Mesendoderm (in vitro differentiated cells): ENCODE data around the gene SHFL.

Source experiments
- DNase-seq: peaks from one replicate; pipeline ENCODE4 v3.0.0; 2013
- H2AK5ac ChIP-seq: 2 replicates; pipeline ENCODE4 v1.6.1; 2013; ENCODE audit warnings: low read length, inconsistent platforms
- H2BK120ac ChIP-seq: 2 replicates; pipeline ENCODE4 v1.6.1; 2013; ENCODE audit warnings: low read depth, mild to moderate bottlenecking, low read length, moderate library complexity, mixed read lengths
- H2BK15ac ChIP-seq: replicated peaks from 2 replicates; pipeline ENCODE4 v1.6.1; 2013; ENCODE audit warnings: low read depth, mild to moderate bottlenecking, moderate library complexity
- H2BK5ac ChIP-seq: 2 replicates; pipeline ENCODE4 v1.6.1; 2013; ENCODE audit warnings: low read length, inconsistent platforms
- H3K18ac ChIP-seq: 2 replicates; pipeline ENCODE4 v1.6.1; 2013; ENCODE audit warnings: mild to moderate bottlenecking, low read length, mixed read lengths
- H3K23ac ChIP-seq: one replicate; pipeline ENCODE4 v1.6.1; 2013; ENCODE audit warnings: low read length
- H3K27ac ChIP-seq: 2 replicates; pipeline ENCODE4 v1.5.1; 2013; ENCODE audit warnings: low read depth, mild to moderate bottlenecking, inconsistent platforms, low read length, moderate library complexity
- H3K27me3 ChIP-seq: 2 replicates; pipeline ENCODE4 v1.6.1; 2013; ENCODE audit warnings: low read length, control low read depth, mild to moderate bottlenecking, inconsistent platforms; ENCODE audit not compliant: insufficient read depth, poor library complexity
- H3K36me3 ChIP-seq: 2 replicates; pipeline ENCODE4 v1.6.1; 2013; ENCODE audit warnings: low read length, inconsistent platforms; ENCODE audit not compliant: control insufficient read depth, insufficient read depth
- H3K4ac ChIP-seq: one replicate; pipeline ENCODE4 v1.6.1; 2013; ENCODE audit warnings: low read depth, mild to moderate bottlenecking, low read length, moderate library complexity
- H3K4me1 ChIP-seq: 2 replicates; pipeline ENCODE4 v1.6.1; 2013; ENCODE audit warnings: low read depth, low read length, inconsistent platforms; ENCODE audit not compliant: control insufficient read depth
- H3K4me2 ChIP-seq: 2 replicates; pipeline ENCODE4 v1.6.1; 2013; ENCODE audit warnings: low read length
- H3K4me3 ChIP-seq: 2 replicates; pipeline ENCODE4 v1.5.1; 2013; ENCODE audit warnings: mild to moderate bottlenecking, low read length
- H3K56ac ChIP-seq: one replicate; pipeline ENCODE4 v1.6.1; 2013; ENCODE audit warnings: low read length
- H3K79me1 ChIP-seq: 2 replicates; pipeline ENCODE4 v1.6.1; 2013; ENCODE audit warnings: low read length, inconsistent platforms
- H3K79me2 ChIP-seq: 2 replicates; pipeline ENCODE4 v1.6.1; 2013; ENCODE audit warnings: mild to moderate bottlenecking, low read length; ENCODE audit not compliant: control insufficient read depth, insufficient read depth
- H3K9ac ChIP-seq: 2 replicates; pipeline ENCODE4 v1.6.1; 2013; ENCODE audit warnings: low read length, inconsistent platforms
- H4K5ac ChIP-seq: one replicate; pipeline ENCODE4 v1.6.1; 2013; ENCODE audit warnings: low read length
- H4K8ac ChIP-seq: one replicate; pipeline ENCODE4 v1.6.1; 2013; ENCODE audit warnings: low read depth, mild to moderate bottlenecking, control low read depth, low read length, moderate library complexity
- WGBS: extraction: QIAGEN DNeasy Blood & Tissue Kit; methylation state at CpG from one replicate; pipeline ENCODE4 v1.1.7; 2013; ENCODE audit warnings: low lambda C conversion rate, missing lambda C conversion rate; ENCODE audit not compliant: insufficient coverage; ENCODE audit errors: extremely low coverage; 5-methylcytosine and 5-hydroxymethylcytosine counted together

SHFL gene

GRCh38 chr19:10095622-10095947 lies 9.5 kb downstream of the SHFL start:
- Histone ChIP-seq H2BK120ac (no peak overlapping the region), H2BK15ac (no peak overlapping the region), H3K4me2 (no peak overlapping the region), H2AK5ac (no peak overlapping the region), H3K27ac (no peak overlapping the region), H4K5ac (no peak overlapping the region), H3K27me3 (peaks cover 2% of the 10 kb centered on the region), H4K8ac (no peak overlapping the region), H3K56ac (no peak overlapping the region), H3K4ac (no peak overlapping the region), H3K4me3 (no peak overlapping the region), H3K36me3 (no peaks in the 10 kb centered on the region), H3K18ac (no peak overlapping the region), H3K79me1 (no peaks in the 10 kb centered on the region), H3K23ac (no peak overlapping the region), H2BK5ac (no peak overlapping the region), H3K4me1 (no peaks in the 10 kb centered on the region), H3K9ac (no peak overlapping the region), H3K79me2 (no peaks in the 10 kb centered on the region)
- WGBS = no CpG with 5 or more reads among the region's 7 CpGs
- DNase-seq = no peak

DNA sequence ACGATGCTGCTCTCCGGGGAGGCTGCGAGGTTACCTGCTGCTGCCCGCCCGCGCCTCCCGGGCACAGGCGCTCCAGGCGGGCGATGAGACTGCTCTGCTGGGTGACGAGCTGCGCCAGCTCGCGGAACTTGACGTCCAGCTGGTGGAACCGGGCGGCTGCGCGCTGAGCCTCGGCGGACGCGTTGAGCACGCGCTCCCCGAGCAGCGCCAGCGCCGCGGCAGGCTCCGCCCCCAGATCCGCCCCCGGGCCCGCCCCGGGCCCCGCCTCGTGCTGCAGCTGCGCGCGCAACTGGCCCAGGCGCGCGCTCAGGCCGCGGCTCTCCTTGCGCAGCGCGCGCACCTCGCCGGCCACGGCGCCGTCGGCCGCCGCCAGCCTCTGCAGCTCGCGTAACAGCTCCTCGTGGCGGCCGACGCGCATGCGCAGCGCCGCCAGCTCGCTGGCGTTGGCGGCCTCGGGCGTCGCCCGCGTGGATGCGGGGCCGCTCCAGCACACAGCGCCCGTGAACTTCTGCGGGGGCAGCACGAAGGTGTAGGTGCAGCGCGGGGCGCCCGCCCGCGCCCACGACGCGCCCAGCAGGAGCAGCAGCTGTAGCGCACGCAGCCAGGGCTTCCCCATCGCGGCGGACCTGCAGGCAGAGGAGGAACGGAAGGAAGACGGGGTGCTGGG lies 10.0 kb downstream of the SHFL start:
- H3K79me1 ChIP-seq = no peaks in the 10 kb centered on the region
- no peak overlapping the region for H4K5ac ChIP-seq
- H3K4ac ChIP-seq = peak overlapping the region; percentile 40
- H2AK5ac ChIP-seq = no peak overlapping the region
- no peak overlapping the region for H3K4me3 ChIP-seq
- no peak overlapping the region for H3K23ac ChIP-seq
- peaks cover 2% of the 10 kb centered on the region for H3K27me3 ChIP-seq
- H3K36me3 ChIP-seq = no peaks in the 10 kb centered on the region
- H3K56ac ChIP-seq = peak overlapping the region; percentile 94
- H3K27ac ChIP-seq = no peak overlapping the region
- no peaks in the 10 kb centered on the region for H3K4me1 ChIP-seq
- H2BK5ac ChIP-seq = no peak overlapping the region
- WGBS = no CpG with 5 or more reads among the region's 97 CpGs
- H3K9ac ChIP-seq = peak overlapping the region; percentile 84
- peak overlapping the region; percentile 84 for H4K8ac ChIP-seq
- DNase-seq = peak; percentile 93
- no peak overlapping the region for H3K18ac ChIP-seq
- no peak overlapping the region for H2BK15ac ChIP-seq
- H3K4me2 ChIP-seq = peak overlapping the region; percentile 79
- no peaks in the 10 kb centered on the region for H3K79me2 ChIP-seq
- no peak overlapping the region for H2BK120ac ChIP-seq

DNA sequence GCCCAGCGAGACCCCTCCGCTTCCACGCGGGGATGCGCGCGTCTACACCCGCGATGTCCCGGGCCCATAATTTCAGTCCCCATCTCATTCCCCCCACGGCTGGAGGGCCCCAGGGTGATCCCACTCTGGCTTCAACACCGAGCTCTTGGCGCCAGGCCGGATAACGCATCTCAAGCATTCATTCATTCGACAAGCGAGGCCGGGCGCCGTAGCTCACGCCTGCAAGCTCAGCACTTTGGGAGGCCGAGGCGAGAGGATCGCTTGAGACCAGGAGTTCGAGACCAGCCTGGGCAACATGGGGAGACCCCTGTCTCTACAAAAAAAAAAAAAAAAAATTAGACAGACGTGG lies 10.5 kb downstream of the SHFL start:
- no CpG with 5 or more reads among the region's 26 CpGs for WGBS
- Histone ChIP-seq H3K79me1 (no peaks in the 10 kb centered on the region), H3K4me1 (no peaks in the 10 kb centered on the region), H3K4me3 (no peak overlapping the region), H3K36me3 (no peaks in the 10 kb centered on the region), H3K79me2 (no peaks in the 10 kb centered on the region), H3K9ac (peak overlapping the region; percentile 84), H3K27me3 (peaks cover 2% of the 10 kb centered on the region), H4K8ac (peak overlapping the region; percentile 84), H2BK15ac (no peak overlapping the region), H3K27ac (no peak overlapping the region), H2BK5ac (no peak overlapping the region), H3K18ac (no peak overlapping the region), H2BK120ac (no peak overlapping the region), H3K56ac (peak overlapping the region; percentile 94), H2AK5ac (no peak overlapping the region), H3K4ac (peak overlapping the region; percentile 40), H4K5ac (no peak overlapping the region), H3K23ac (no peak overlapping the region), H3K4me2 (peak overlapping the region; percentile 79)
- DNase-seq = no peak

DNA sequence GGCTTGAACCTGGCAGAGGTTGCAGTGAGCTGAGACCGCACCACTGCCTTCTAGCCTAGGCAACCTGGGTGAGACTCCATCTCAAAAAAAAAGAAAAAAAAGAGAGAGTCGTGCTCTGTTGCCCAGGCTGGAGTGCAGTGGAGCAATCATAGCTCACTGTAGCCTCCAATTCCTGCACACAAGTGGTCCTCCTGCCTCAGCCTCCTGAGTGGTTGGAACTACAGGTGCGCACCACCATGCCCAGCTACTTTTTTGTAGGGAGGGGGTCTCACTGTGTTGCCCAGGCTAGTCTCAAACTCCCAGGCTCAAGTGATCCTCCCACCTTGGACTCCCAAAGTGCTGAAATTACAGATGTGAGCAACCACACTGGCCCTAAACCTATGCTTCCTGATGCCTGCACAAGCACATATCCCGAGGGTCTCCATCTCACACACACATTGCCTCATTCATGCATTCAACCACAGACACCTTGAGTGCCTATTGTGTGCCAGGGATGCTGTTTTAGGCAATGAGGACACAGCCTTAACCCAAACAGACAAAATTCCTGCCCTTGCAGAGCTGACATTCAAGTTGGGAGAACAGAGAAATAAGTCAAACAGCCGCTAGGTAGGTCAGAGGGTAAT lies 14.2 kb downstream of the SHFL start:
- no peak overlapping the region for H4K8ac ChIP-seq
- no peak overlapping the region for H3K18ac ChIP-seq
- no peak overlapping the region for H3K4me3 ChIP-seq
- H4K5ac ChIP-seq = no peak overlapping the region
- no peak overlapping the region for H3K56ac ChIP-seq
- no peaks in the 10 kb centered on the region for H3K36me3 ChIP-seq
- H3K9ac ChIP-seq = no peak overlapping the region
- H3K79me2 ChIP-seq = no peaks in the 10 kb centered on the region
- H2AK5ac ChIP-seq = no peak overlapping the region
- H3K79me1 ChIP-seq = no peaks in the 10 kb centered on the region
- H2BK120ac ChIP-seq = no peak overlapping the region
- no peak overlapping the region for H2BK15ac ChIP-seq
- no peak for DNase-seq
- no peak overlapping the region for H3K23ac ChIP-seq
- no peak overlapping the region for H2BK5ac ChIP-seq
- H3K4me2 ChIP-seq = no peak overlapping the region
- WGBS = no CpG with 5 or more reads among the region's 5 CpGs
- H3K4me1 ChIP-seq = no peaks in the 10 kb centered on the region
- no peak overlapping the region for H3K27ac ChIP-seq
- no peak overlapping the region for H3K4ac ChIP-seq
- H3K27me3 ChIP-seq = peaks cover 2% of the 10 kb centered on the region

DNA sequence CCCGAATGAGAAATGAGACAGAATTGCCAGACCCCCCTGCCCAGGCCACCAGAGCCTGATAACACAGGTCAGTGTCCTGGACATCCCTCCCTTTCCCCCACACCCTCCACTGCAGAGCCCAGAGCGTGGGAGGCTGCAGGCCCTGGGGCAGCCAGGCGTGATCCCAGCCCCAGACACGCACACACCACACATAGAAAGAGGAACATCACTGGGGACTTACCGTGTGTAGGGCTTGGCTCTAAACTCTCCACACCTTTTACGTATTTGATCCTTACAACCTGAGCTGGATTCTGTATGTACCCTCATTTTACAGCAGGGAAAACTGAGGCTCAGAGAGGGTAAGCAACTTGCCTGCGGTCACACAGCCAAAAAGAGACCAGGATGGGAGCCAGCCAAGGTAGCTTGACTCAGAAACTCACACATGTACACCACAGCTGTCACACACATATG lies 16.7 kb downstream of the SHFL start:
- Histone ChIP-seq H3K23ac (no peak overlapping the region), H3K56ac (no peak overlapping the region), H4K5ac (no peak overlapping the region), H3K79me2 (peaks cover 16% of the 10 kb centered on the region), H3K4me2 (no peak overlapping the region), H4K8ac (no peak overlapping the region), H3K4ac (no peak overlapping the region), H3K27ac (no peak overlapping the region), H3K36me3 (peaks cover 3% of the 10 kb centered on the region), H3K79me1 (peaks cover 8% of the 10 kb centered on the region), H3K18ac (no peak overlapping the region), H2BK120ac (no peak overlapping the region), H2BK5ac (no peak overlapping the region), H3K4me1 (no peaks in the 10 kb centered on the region), H3K9ac (no peak overlapping the region), H3K4me3 (no peak overlapping the region), H2BK15ac (no peak overlapping the region), H2AK5ac (no peak overlapping the region), H3K27me3 (no peaks in the 10 kb centered on the region)
- WGBS = no CpG with 5 or more reads among the region's 7 CpGs
- DNase-seq = no peak

DNA sequence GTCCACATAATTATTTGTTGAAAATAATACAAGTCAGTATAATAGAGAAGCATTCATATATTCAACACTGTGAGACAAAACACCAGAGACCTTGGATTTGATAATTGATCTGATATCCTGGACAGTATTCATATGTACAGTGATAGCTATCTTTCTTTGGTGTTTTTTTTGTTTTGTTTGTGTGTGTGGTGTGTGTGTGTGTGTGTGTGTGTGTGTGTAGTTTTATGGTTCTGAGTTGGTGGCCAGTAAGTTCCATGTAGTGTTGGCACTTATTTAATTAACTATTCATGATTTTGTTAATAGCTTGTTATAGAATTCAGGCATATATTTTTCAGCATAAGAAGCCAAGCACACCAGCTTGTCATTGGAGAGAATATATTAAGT lies 18.0 kb downstream of the SHFL start:
- H2BK120ac ChIP-seq = no peak overlapping the region
- no peak overlapping the region for H4K5ac ChIP-seq
- H2BK15ac ChIP-seq = no peak overlapping the region
- no peak overlapping the region for H2AK5ac ChIP-seq
- H2BK5ac ChIP-seq = no peak overlapping the region
- peaks cover 21% of the 10 kb centered on the region for H3K79me2 ChIP-seq
- H3K4me1 ChIP-seq = no peaks in the 10 kb centered on the region
- H3K27me3 ChIP-seq = no peaks in the 10 kb centered on the region
- no peak overlapping the region for H3K4me3 ChIP-seq
- no peak overlapping the region for H3K27ac ChIP-seq
- H3K9ac ChIP-seq = no peak overlapping the region
- H3K18ac ChIP-seq = no peak overlapping the region
- DNase-seq = no peak
- H3K36me3 ChIP-seq = peaks cover 8% of the 10 kb centered on the region
- no peak overlapping the region for H4K8ac ChIP-seq
- H3K4me2 ChIP-seq = no peak overlapping the region
- H3K4ac ChIP-seq = no peak overlapping the region
- H3K56ac ChIP-seq = no peak overlapping the region
- no peak overlapping the region for H3K23ac ChIP-seq
- peaks cover 13% of the 10 kb centered on the region for H3K79me1 ChIP-seq
